Measurements from ENCODE around the gene OLIG2.

- TF ChIP-seq CTCF (IDR thresholded peaks at IDR 0.05) (no peak), POLR2A (IDR thresholded peaks at IDR 0.05) (no peak)
Observed at GRCh38 chr21:33067043-33067442, 41.3 kb downstream of the OLIG2 start.
